Fibroblast of skin of right biceps (primary cell): ENCODE measurements around the gene DUS3L.
A peak's percentile ranks its signal among the peaks of the same experiment; 100 is the strongest.

Experiments used
- DNase-seq: peaks from one replicate; pipeline ENCODE4 v3.0.0-alpha.2; 2013

DUS3L gene

DNA sequence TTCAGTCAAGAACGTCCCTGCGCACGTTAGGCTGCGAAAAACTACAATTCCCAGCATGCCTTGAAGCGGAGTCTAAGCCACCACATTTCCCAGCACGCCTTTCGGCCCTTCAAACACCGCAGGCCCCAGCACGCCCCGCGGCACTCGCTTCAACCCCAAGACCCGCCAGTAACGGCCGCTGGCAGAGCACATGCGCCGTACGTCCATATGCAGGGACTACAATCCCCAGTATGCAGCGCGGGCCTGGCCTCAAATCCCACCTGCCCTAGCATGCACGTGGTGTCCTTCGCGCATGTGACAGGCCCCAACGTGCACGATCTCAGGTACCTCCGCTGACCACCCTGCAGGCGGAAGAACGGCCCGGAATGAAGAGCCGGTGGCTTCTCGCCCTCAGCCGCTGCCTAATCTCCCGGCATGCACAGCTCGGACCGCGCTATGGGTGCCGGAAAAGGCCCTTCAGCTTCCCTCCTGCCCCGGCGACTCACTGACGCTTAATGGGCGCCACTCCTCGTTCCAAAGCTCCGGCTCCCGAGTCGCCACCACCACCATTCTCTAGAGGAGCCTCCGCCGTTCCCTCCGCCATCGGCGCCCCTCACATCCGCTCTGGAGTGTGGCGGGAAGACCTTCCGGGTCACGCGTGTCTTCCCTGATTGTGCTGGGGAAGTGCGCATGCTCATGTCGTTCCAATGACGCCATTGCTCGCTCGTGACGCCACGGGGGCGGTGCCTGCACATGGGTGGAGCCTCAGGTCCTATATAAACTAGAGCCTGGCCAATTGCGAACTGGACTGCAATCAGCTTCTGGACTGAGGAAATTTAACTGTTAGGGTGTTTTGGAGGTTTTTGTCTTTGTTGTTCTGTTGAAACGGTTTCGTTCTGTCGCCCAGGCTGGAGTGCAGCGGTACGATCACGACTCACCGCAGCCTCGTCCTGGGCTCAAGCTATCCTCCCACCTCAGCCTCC lies at the start of gene DUS3L:
Gene DUS3L (minus strand): TSS at position 605 of the 962 bp plus-strand sequence. CDS start 22 bp downstream, at position 583.
- peak; percentile 98 for DNase-seq

DNA sequence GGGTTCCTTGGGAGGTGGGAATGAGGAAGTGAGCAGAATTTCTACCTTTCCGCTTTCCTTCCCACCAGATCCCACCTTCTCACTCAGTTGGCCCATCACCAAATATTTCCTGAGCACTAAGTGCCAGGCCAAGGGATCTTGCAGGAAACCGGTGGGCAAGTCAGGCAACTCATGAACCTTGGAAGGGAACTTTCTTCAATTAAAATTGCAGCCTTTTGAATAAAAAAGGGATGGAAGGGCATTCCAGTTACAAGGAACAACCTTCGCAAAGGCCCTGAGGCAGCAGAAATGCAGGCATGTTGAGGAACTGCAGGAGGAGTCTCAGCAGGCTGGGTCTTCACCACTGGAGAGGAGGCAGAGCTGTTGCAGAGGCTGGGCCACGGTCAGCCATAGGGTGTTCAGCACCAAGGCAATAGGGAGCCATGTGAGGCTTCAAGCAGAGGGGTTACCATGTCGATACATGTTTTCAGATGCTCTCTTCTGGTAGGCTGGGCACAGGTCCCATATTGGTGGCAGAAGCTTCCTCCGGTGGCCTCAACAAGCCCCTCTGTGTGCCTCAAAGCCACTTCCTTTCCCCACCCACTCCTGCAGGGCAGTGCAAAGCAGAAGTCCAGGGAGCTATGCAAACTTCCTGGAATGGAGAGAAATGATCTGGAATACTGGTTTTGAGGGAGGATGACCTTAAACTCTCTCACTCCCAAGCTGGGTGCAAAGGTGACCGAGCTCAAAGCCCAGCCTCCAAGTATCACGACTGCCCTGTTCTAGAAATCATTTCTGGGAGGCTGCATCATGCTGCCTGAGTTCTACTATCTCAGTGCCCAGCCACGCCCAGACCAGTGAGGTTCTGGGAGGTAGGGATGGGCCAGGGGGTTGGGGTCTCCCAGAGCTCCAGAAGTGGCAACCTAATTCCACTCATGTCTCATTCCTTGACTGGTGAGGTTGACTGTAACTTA lies 48.4 kb upstream of the DUS3L start, which contains the start of gene FUT6:
Gene FUT6 (minus strand): TSS at position 638 of the 953 bp plus-strand sequence. CDS start 7,135 bp downstream, outside the sequence.
- DNase-seq = no peak

DNA sequence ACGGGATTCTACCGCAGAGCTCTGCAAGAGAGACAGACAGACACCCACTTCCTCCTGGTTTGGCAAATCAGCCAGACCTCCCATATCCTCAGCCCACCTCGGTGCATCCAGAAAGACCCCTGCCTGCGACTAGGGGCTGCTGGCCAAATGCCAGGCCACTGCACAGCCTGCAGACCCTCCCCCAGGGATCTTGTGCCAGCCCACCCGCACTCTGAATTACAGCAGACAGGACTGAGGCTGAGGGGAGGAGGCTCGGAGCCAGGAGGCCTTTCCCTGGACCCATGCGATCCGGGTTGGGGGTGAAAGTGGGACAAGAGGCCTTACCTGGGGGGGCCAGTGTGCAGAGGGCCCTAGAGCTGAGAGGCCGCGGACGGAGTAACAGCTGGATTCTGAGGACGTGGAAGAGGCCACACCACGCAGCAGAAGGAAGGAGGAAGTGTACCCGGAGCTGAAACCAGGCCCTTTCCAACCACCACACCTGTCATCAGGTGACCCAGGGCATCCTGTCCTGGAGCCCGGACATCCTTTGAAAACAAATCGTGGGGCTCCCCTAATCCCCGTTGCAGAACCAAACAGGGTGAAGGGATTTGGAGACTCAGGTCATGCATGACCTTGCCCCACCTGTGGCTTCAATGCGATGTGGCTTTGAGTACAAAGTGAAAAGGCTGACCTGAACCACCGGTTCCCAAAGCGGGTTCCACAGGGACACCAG lies 47.5 kb upstream of the DUS3L start:
- no peak for DNase-seq

- DNase-seq = no peak
Measured at GRCh38 chr19:5837761-5838352, 46.9 kb upstream of the DUS3L start.

GRCh38 chr19:5832527-5833216 lies 41.7 kb upstream of the DUS3L start:
- DNase-seq = no peak

- no peak for DNase-seq
Measured at GRCh38 chr19:5832061-5832460, 41.1 kb upstream of the DUS3L start.

GRCh38 chr19:5831159-5831558 lies 40.2 kb upstream of the DUS3L start:
- no peak for DNase-seq

- DNase-seq = no peak
Measured at GRCh38 chr19:5829567-5830310, 38.8 kb upstream of the DUS3L start.

- peak; percentile 20 for DNase-seq
Measured at GRCh38 chr19:5828661-5829566, 38.0 kb upstream of the DUS3L start.

GRCh38 chr19:5827891-5828660 lies 37.1 kb upstream of the DUS3L start:
- peak; percentile 95 for DNase-seq

DNA sequence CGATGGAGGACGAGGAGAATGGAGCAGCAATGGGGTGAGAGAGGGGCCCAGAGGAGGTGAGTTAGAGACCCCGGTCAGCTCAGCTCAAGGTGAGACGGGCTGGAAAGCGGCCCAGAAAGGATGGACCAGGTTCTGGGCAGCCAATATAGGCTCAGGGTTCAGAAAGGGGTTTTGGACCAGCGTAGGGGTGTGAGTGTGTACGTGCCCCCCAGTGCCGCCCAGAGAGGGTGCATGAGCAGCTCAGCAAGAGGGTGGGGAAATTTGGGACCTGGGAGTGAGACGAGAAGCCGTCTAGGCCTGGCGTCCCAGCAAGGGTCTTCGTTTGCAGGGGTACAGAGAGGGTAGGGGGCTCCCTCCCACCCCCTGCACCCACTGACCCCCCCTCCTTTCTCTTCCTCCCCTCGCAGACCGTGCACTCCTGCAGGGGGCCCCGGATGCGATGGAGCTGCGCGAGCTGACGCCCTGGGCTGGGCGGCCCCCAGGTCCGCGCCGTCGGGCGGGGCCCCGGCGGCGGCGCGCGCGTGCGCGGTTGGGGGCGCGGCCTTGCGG lies 36.5 kb upstream of the DUS3L start:
- DNase-seq = no peak

GRCh38 chr19:5826531-5827341 lies 35.8 kb upstream of the DUS3L start:
- DNase-seq = peak; percentile 53

DNA sequence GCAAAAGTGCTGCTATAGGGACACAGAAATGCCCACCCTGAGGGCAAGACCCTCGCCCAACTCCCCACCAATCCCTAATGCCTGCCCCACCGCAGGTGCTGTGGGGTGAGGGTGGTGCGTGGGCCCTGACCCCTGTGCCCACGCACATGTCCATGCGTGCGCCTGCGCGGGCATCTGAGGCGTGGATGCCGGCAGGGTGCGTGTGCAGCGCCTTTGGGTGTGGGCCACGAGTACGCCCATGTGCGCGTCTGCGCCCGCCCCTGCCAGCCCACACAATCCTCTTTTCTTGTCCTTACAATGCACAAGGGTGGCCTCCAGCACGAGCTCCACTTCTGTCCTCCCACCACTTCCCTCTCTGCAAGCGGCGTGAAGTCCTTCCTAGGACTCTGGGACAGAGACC lies 34.2 kb upstream of the DUS3L start:
- no peak for DNase-seq

GRCh38 chr19:5824751-5825150 lies 33.8 kb upstream of the DUS3L start:
- no peak for DNase-seq

GRCh38 chr19:5823579-5824281 lies 32.8 kb upstream of the DUS3L start:
- no peak for DNase-seq

DNA sequence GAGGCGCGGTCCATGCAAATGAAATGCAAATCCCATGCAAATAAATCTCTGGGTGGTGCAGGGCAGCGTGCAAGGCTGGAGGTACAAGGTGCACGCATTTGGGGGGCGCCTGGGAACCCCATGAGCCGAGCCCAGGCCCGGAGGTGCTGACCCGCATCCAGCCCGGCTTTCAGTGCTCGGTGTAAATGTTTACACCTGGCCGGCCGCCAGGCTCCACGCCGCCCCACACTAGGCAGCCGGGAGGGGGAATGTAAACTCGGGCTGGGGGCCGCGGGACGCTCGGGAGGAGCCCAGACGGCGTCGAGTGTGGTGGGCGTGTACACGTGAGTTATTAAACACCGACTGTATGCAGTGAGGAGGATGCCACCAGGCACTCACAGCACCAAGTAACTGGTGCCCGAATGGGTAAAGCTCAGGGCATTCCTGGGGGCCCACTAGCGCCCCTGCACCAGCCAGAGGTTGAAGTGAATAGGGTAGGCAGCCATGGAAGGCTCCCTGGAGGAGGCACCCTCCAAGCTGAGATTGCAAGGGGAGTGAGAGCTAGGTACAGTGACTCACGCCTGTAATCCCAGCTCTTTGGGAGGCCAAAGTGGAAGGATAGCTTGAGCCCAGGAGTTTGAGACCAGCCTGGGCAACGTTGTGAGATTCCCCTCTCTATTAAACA lies 31.4 kb upstream of the DUS3L start:
- DNase-seq = no peak
